Astrocyte of the spinal cord (primary cell): Measurements from ENCODE around the gene FOXO1.

Source experiments
- DNase-seq: peaks from one replicate; pipeline ENCODE4 v3.0.0; 2011; ENCODE audit warnings: low read depth, low spot score
- H3K4me3 ChIP-seq: 2 replicates; pipeline ENCODE4 v1.5.1; 2011; ENCODE audit warnings: low read depth, mild to moderate bottlenecking, low read length, moderate library complexity
- CTCF ChIP-seq: IDR thresholded peaks from 2 replicates; pipeline ENCODE4 v1.5.1; 2012; ENCODE audit warnings: low read depth, mild to moderate bottlenecking, low read length, inconsistent platforms
- in situ Hi-C: cut with HindIII; loops from 2 replicates; pipeline ENCODE4 v1.10.0; 2017; ENCODE audit warnings: low sequenced_read_pairs

The FOXO1 gene

GRCh38 chr13:40660692-40661091, 5.7 kb downstream of the FOXO1 start:
- in situ Hi-C loops = no loop called here
- no peak for TF ChIP-seq CTCF
- no peak overlapping the region for H3K4me3 ChIP-seq
- DNase-seq = no peak

GRCh38 chr13:40660141-40660664, 6.2 kb downstream of the FOXO1 start:
- DNase-seq = no peak
- TF ChIP-seq CTCF = no peak
- in situ Hi-C loops = no loop called here

GRCh38 chr13:40657951-40658350, 8.5 kb downstream of the FOXO1 start:
- no peak overlapping the region for H3K4me3 ChIP-seq
- TF ChIP-seq CTCF = no peak
- in situ Hi-C loops = no loop called here
- DNase-seq = no peak

More at GRCh38 chr13:40660141-40660664, 6.2 kb downstream of the FOXO1 start:
- no peak overlapping the region for H3K4me3 ChIP-seq

GRCh38 chr13:40657307-40657706, 9.1 kb downstream of the FOXO1 start:
- H3K4me3 ChIP-seq = no peak overlapping the region
- in situ Hi-C loops = no loop called here
- TF ChIP-seq CTCF = no peak

GRCh38 chr13:40656358-40656757, 10.1 kb downstream of the FOXO1 start:
- no peak for DNase-seq
- in situ Hi-C loops = no loop called here
- no peak for TF ChIP-seq CTCF
- H3K4me3 ChIP-seq = no peak overlapping the region

More at GRCh38 chr13:40657307-40657706, 9.1 kb downstream of the FOXO1 start:
- no peak for DNase-seq

- in situ Hi-C loops = no loop called here
- no peak overlapping the region for H3K4me3 ChIP-seq
- DNase-seq = no peak
- TF ChIP-seq CTCF = no peak
Observed at GRCh38 chr13:40653527-40654318, 12.7 kb downstream of the FOXO1 start.
